Measurements from ENCODE around the gene BIN1. TPM values are rescaled to one million over a fixed set of nuclear protein-coding genes. Genes with fewer than 3 reads are reported as not detected.
A peak's percentile ranks its signal among the peaks of the same experiment; 100 is the strongest.
"Not testable (repeated sequence)": the region's sequence is repeated elsewhere in the genome, so short reads cannot be mapped to it uniquely, and the experiment has no call there.

BIN1 gene
- total RNA-seq, 1 experiment from 2014 or later, result 68.0 TPM

DNA sequence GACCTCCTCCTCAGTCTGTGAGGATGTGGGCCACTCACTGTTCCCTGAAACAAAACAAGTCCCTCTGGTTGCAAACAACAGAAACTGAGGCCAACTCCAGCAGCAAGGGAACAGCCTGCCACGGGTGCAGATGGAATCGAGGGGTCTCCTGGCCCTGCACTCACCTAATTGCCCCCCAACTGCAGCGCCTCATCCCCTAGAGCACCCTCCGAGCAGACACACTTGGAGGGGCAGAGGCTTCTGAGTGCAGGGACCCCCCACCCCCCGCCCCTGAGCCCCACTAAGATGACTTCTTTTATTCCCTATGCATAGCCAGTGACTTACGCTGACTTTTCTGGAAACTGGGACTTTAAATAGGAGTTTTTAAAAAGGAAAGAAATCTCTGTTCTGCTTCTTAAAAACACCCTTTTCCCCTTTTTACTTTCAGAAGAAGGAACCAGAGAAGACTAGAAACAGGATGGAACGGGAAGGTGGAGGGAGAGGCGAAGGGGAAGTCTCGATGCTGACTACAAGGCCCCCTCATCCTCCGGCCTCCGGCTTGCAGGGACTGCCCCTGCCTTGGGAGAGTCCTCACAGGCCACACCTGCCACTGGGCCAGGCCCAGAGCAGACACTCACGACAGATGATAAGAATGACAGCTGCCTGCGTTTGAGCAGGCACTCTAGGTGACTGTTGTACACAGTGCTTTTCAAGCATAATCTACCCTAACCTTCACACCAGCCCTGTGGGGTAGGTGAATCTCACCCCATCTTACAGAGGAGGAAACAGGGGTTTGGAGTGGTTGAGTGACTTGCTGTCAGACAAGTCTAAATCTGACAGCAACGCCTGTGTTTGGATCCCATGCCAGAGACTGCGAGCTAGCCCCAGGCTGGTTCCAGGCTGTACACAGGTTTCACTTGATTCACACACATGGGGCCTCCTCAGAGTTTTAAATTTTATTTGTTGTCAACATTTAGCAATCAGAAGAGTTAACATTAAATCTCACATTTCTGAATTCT lies 28.2 kb upstream of the BIN1 start:
- no peak for DNase-seq (ENCODE audit: low read depth)

DNA sequence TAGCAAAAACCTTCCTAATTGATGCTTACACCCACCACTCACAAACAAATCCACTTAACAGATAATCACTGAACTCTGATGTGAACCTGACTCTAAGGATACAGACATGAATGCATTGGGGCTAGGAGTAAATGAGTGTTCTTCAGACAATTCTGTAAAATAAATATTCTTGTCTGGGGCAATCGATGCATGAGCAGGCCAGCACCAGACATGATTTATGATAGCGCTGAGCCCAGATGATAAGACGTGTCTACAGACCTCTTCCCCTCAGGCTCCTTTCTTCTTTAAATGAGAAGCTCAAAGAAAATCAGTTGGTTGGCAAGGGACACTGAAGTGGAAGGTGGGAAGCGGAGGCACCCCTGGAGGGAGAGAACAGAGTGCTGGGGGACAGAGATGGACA lies 27.3 kb upstream of the BIN1 start:
- no peak for DNase-seq (ENCODE audit: low read depth)

DNA sequence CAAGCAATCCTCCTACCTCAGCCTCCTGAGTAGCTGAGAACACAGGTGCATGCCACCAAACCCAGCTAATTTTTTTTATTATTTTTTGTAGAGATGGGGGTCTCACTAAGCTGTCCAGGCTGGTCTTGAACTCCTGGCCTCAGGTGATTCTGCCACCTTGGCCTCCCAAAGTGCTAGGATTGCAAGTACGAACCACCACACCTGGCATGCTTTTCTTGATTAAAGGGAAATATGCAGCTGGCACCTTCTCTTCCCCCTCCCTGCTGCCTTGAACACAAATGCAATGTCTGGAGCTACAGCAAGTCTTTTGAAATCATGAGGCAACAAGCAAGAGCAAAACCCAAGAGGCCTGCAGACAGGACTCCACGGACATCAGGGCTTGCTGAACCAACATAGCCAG lies 26.8 kb upstream of the BIN1 start:
- DNase-seq (ENCODE audit: low read depth), result no peak

DNA sequence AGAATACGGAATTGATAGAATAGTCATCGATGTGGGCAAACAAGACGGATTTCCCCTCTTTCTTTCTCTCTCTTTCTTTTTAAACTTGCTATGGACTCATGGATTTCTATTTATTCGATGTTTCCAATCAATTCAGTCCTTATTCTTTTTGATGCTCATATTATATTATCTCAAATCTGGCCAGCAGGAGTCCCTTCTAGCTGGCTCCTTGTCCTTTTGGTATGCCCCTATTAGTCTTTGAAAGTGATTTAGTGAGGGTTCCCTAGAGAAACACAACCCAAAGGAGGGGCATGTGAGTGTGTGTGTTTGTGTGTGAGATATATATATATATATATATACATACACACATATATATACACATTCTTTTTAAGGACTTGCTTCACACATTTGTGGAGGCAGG lies 23.5 kb upstream of the BIN1 start:
- DNase-seq (ENCODE audit: low read depth), result no peak

DNA sequence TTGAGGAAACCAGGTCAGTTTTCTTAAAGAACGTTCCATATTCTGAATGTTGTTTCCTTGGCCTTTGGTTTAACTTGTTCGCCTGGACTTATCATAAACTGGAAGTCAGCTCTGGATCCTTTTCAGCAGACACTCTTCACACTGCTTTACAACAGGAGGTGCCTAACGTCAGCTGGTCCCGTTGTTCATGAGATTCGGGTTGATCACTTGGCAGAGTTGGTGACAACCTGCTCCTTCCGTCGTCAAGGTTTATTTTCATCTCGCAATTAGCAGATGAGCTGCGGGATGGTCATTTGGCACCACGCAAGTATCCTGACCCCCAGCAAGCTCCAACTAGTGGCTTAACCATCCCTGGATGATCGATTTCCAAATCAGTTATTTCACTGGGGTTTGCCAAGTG lies 23.0 kb upstream of the BIN1 start:
- DNase-seq (ENCODE audit: low read depth), result no peak

DNA sequence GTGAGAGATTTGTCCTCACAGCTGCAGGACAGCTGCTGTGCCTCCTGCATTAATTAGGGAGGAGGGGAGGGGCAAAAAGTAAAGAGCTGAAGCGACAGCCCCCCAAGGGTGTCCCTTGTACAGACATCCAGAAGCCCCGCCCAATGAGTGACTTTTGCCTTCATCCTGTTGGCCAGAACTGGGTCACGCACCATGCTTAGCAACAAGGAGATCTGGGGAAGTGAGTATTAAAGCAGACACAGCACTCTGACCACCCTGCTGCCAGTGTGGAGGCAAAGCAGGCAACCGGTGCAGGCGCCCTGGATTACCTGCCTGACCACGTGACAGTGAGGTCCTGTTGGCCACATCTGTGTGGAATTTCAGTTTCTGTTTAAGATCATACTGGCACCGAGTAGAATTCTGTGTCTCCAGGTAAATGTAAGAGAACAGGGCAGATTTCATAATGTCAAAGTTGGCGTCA lies 21.5 kb upstream of the BIN1 start:
- DNase-seq (ENCODE audit: low read depth), result no peak

DNA sequence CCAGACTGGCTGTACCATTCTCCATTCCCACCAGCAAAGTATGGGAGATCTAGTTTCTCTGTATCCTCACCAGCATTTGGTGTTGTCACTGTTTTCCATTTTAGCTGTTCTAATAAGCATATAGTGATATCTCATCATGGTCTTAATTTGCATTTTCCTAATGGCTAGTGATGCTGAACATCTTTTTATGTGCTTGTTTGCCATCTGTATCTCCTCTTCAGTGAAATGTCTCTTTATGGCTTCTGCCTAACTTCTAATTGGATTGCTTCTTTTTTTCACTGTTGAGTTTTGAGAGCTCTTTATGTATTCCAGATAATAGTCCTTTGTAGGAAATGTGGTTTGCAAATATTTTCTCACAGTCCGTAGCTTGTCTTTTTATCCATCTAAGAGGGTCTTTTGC lies 18.9 kb upstream of the BIN1 start:
- no peak for DNase-seq (ENCODE audit: low read depth)

DNA sequence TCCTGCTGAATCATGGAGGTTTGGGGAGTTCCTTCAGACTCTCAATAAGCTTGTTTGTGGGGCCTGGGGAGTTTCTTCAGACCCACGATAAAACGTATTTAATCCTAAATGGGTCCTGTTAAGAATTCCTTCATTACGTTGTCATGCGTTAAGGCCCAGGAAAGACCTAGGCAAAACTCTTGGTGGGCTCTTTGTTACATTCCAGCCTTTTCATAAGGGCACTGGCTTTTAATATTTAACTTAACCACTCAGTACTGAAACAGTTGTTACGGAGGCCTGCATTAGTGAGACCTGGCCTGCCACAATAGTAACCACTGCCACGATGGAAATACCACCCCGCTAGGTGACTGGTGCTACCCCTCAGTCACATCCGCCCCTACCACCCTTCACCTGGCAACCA lies 17.5 kb upstream of the BIN1 start:
- no peak for DNase-seq (ENCODE audit: low read depth)

DNA sequence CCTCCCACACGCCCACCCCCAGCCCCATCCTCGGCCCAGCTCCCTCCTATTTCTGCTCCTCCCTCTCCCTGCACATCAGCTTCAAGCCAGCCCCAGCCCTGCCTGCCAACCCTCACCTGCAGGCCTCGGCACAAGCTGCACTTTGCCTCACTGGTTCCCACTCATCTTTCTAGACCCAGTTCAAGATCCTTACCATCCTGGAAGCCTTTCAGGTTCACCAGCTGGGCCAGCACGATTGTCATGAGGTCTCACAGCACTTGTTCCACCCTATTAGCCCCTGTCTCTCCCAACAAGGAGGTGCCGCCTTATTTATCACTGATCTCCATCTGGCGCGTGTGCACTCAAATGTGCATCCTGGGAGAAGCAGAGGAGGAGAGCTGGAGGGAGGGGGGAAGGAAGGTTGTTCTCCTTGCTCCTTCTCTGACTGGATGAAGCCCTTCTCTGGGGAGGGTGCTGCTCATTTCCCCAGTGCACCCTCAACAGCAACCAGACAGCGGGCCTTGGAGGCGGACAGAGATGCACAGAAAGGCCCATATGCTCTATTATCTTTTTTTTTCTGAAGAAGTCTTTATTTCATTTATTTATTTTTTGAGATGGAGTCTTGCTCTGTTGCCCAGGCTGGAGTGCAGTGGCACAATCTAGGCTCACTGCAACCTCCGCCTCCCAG lies 15.5 kb upstream of the BIN1 start:
- no peak for DNase-seq (ENCODE audit: low read depth)

DNA sequence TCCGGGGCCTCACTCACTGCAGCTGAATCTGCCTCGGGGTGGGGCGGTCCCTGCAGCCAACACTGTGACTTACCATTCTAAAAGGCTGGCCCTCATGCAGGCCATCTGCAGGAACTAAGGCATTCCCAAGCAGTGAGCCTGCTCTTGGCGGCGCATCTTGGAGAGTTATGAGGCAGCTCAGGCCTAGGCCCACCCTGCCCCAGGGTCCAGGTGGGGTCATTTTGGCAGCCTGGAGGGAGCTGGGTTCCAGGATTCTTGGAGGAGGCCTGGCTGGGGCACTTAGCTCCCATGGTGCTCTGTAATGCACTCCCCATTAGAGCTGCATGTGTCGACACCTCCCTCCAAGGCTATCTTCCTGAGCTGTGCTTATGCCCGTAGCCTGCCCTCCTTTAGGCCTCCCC lies 14.8 kb upstream of the BIN1 start:
- no peak for DNase-seq (ENCODE audit: low read depth)

DNA sequence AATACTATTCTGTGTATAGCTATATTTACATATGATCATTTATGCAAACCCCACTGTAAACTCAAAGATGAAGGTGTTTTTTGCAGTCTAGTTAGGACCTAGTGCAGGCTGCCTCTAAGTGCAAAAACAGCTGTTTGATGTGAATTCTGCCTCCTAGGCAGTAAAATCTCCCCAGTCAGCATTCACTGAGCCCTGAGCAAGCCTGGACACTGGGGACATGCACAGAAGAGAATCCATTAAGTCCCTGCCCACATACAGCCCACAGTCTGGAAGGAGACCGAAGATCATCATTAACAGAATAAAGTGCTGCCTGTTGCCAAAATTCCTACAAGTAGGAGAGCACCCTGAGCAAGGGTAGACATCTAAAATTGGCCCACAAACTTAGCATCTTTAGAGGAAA lies 14.4 kb upstream of the BIN1 start:
- DNase-seq (ENCODE audit: low read depth), result no peak

DNA sequence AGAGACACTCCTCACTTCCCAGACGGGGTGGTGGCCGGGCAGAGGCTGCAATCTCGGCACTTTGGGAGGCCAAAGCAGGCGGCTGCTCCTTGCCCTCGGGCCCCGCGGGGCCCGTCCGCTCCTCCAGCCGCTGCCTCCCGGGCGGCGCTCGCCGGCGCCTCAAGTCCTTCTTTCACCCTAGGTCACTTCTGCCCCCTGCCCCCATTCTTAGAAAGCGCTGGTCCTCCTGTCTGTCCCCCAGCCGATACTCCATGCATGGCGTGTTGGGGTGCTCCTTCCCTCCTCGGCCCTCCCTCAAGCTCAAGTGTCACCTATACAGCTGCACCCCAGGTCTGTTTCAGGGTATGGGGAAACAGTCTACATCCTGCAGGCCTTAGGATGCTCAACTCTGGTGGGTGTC lies 13.5 kb upstream of the BIN1 start:
- not testable (repeated sequence) for DNase-seq (ENCODE audit: low read depth)

DNA sequence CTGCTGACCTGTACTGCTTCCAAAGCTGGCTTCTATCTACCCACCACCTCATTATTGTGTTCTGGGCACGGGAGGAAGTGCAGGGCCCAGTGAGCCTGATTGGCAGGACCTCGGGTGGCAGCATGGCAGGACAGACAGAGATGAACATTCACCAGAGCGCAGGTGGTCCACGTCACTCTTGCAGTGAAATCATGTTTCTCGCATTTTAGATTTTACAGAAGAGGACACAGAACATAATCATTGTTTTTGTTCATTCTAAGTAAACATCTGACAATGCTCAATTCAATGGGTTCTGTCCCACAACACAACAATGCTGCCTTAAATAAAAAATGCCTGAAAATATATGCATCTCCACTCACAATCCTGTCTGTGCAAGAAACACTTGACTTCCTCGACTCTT lies 11.5 kb upstream of the BIN1 start:
- DNase-seq (ENCODE audit: low read depth), result no peak

DNA sequence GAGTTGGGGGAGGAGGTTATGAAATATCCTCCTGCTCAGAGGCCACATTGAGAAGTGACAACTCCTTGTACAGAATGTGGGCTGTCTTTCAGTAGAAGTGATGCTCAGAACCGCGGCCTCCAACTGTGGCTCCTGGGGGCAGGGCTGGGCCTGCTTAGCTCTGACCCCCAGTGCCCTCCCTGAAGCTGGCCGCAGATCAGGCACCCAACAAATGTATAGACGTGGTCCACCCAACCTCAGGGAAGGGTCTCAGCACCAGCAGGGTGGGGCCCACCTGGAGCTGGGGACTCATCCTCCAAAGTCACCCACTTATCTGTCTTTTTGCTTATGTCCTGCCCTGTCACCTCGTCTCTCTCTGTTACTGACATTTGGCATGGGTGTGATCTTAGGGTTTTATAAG lies 11.1 kb upstream of the BIN1 start:
- DNase-seq (ENCODE audit: low read depth), result no peak

DNA sequence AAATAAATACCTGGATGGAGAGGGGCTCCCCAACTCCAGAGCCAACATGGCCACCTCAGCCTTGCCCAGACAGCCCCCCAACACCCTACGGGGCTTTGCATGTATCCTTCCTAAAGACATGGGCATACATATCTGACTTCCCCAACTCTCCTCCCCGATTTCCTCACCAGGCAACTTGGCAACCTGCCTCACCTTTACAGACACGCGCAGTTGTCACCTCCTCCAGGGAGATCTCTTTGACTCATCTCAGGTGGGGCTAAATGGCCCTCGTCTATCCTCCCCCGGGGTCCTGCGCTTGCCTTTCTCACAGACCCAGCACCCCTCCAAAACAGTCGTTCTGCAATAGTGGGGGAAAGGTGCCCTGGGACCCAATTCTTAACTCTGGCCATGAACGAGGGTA lies 10.6 kb upstream of the BIN1 start:
- no peak for DNase-seq (ENCODE audit: low read depth)

DNA sequence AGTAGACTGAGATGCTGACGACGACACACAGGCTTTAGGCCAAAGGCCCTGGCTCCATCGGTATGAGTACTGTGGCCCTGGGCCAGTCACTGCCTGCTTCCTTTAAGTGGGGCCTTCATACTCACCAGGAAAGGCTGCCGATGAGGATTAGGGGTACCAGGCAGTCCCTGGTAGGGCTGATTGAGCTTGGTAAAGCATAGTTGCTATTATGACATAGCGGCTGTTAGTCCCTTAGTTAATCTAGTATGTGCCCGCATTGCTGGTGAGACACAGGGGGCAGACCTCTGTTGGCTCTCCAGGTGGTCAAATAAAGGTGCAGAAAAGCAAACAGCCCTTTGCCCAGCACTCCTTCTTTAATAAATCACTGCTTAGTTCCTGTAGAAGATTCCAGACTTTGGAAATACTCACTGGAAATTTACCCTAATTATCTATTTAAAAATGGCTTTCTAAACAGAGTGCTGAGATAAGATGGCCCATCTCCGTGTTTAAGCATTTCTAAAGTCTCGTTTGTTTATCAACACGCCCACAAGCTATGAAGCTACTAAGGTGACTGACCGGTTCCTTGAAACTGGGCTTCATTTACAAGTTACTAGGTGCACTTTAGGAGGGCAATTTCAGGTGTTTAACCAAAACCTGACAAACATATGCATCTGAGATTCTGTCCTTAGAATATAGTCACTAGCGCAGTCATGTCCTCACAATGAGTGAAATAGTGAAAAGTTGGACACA lies 8.7 kb upstream of the BIN1 start:
- no peak for DNase-seq (ENCODE audit: low read depth)

DNA sequence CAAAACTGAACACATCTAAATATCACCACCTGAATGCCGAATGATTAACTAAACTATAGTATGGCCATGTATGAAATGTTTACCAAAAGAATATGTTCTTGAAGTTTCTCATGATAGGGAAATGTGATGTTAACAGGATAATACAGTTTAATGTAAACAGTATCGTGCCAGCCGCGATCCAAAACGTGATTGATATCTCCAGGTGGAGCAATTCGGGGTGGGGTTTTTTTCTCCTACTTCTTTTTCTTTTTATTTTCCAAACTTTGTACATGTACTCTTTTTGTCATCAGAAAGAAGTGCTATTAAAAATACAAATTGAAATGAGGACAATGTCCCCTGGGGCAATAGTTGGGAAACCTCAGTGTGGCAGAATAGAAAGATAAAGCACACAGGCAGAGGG lies 4.0 kb upstream of the BIN1 start:
- DNase-seq (ENCODE audit: low read depth), result no peak

DNA sequence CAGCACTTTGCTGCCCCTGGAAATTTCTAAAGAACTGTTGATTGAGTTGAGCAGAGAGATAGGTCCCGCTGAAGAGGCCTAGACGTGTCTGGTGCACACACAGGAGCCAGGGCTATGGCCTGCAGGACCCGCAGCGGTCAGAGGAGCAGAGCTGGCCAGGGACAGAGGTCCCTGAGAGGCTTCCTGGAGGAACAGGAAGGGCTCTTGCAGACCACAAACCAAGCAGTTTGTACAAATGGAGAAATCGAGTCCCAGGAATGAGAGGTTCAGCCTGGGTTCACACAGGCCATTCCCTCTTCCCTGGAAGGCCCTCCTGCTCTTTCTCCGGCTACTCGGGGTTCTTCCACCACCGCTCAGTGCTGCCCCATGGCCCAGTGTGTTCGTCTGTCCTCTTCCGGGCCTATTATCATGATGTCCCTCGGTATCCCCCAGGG lies 1.2 kb upstream of the BIN1 start:
- DNase-seq (ENCODE audit: low read depth), result no peak

DNA sequence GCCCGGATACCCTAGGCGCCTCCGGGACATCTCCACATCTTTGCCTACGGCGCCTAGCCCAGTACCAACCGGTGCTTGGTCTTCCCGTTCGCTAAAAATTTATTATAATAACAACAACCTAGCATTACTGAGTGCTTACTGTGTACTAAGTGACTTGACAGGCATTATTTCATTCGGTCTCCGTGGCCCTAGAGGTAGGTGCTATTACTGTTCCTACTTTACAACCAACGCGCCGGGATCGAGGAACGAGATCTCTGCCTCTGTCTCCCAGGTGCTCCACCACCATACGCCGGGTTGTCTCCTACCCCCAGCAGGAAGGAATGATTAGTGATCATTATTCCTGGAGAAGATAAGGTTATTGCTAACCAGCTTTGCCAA lies 657 bp upstream of the BIN1 start:
- no peak for DNase-seq (ENCODE audit: low read depth)

DNA sequence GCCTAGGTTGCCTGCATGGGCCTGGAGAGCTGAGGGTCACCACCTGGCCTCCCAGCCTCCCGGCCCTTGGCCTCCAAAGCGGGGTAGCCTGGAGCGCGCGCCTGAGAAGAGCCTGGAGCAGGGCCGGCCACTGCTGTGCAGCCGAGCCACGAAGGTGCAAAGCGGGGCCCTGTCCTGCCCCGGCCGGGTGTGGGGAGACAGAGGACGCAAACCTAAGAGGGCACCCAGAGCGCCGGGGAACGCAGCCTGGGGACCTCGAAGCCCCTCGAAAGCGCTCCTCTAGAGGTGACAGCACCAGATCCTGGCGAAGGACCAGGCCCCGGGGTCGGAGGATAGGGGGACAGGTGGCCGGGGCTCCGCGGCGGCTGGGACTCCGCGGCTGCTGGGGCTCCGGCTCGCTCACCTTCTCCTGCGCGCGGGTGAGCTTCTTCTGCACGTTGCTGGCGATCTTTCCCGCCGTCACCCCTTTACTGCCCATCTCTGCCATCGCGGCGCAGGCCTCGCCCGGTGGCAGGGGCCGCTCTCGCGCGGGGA lies 430 bp downstream of the BIN1 start:
- no peak for DNase-seq (ENCODE audit: low read depth)

DNA sequence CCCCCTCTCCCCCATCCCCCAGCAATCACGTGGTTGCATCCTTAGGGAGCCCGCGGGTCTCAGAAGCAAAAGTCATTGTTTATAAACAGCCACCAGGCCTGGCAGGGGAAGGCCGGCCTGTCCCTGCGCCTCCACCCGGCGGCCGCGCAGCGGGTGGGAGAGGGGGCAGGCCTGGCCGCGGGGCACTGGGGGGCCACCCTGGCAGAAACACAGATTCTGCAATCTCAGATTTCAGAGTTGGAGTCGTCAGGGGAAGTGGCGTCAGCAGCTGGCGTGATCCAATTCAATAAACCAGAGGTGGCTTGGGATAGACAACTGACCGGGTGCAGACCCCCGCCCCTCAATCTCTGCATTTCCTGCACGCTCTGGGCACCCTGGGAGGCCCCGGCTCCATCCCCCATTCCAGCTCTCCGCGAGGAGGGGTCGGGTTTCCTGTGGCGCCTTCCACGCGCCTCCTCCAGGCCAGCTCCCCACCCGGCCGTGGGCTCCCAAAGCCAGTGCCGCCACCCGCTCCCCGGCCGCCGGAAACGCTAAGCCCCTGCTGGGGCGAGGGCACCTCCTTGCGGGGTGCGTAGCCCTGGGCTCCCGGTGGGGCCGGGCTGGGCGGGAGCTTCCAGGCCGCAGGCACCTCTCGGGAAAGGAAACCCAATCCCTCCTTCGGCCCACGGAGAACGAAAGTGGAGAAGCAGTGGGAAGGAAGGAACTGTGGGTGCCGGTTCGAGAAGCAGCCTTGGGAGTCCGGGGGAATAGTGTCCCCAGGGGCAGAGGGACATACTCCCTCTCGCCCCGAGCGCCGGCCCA lies 1.1 kb downstream of the BIN1 start:
- DNase-seq (ENCODE audit: low read depth), result peak; percentile 57
